Measurements from ENCODE around the gene BRD4.

DNA sequence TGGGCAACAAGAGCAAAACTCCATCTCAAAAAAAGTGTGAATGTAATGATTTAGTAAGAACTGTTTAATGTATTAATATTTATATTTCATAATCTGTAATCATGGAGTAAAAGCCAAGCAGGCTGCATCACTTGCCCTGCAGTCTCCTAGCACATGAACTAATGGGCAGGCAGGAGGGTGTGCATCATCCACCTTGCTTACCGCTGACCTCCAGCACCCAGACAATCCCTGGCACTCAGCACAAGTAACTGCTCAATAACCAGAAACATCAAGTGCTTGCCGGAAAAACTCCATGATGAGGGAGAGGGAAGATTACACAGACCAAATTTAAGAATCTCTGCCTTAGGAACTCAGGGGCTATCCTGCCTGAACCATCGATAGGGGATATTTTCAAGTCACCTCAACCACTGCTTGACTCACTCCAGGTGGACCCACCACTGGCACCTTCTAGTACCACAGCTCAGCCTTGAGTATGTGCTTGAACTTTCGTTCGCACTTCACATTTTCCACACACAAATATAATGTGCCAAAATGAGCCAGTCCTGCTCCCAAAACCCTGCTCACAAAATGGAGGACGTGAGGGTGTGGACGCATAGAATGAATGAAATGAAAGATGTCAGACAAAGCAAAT, 18.6 kb downstream of the BRD4 start:
- TF ChIP-seq, protein P1, sequence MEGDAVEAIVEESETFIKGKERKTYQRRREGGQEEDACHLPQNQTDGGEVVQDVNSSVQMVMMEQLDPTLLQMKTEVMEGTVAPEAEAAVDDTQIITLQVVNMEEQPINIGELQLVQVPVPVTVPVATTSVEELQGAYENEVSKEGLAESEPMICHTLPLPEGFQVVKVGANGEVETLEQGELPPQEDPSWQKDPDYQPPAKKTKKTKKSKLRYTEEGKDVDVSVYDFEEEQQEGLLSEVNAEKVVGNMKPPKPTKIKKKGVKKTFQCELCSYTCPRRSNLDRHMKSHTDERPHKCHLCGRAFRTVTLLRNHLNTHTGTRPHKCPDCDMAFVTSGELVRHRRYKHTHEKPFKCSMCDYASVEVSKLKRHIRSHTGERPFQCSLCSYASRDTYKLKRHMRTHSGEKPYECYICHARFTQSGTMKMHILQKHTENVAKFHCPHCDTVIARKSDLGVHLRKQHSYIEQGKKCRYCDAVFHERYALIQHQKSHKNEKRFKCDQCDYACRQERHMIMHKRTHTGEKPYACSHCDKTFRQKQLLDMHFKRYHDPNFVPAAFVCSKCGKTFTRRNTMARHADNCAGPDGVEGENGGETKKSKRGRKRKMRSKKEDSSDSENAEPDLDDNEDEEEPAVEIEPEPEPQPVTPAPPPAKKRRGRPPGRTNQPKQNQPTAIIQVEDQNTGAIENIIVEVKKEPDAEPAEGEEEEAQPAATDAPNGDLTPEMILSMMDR (conservative IDR thresholded peaks at IDR 0.05; ENCODE audit: low read depth in 2 of 2): no peak
- TF ChIP-seq NANOG (IDR thresholded peaks at IDR 0.05; ENCODE audit: borderline replicate concordance) (no peak), EZH2 (IDR thresholded peaks at IDR 0.05; ENCODE audit: low read depth, unreplicated experiment) (no peak), EZH2phosphoT487 (IDR thresholded peaks at IDR 0.05; ENCODE audit: unreplicated experiment) (no peak), JUNB (IDR thresholded peaks at IDR 0.05; ENCODE audit: unreplicated experiment) (no peak), POLR2AphosphoS5 (IDR thresholded peaks at IDR 0.05; ENCODE audit: low read depth) (no peak), ZNF331 (CRISPR knock-in tag; IDR thresholded peaks at IDR 0.05; ENCODE audit: low read depth) (no peak), CREB1 (CRISPR knock-in tag; IDR thresholded peaks at IDR 0.05; ENCODE audit: low read depth) (no peak), ZNF114 (CRISPR knock-in tag; IDR thresholded peaks at IDR 0.05) (no peak), STAT1 (IDR thresholded peaks at IDR 0.05; ENCODE audit: unreplicated experiment) (no peak)
- TF ChIP-seq, protein P2, sequence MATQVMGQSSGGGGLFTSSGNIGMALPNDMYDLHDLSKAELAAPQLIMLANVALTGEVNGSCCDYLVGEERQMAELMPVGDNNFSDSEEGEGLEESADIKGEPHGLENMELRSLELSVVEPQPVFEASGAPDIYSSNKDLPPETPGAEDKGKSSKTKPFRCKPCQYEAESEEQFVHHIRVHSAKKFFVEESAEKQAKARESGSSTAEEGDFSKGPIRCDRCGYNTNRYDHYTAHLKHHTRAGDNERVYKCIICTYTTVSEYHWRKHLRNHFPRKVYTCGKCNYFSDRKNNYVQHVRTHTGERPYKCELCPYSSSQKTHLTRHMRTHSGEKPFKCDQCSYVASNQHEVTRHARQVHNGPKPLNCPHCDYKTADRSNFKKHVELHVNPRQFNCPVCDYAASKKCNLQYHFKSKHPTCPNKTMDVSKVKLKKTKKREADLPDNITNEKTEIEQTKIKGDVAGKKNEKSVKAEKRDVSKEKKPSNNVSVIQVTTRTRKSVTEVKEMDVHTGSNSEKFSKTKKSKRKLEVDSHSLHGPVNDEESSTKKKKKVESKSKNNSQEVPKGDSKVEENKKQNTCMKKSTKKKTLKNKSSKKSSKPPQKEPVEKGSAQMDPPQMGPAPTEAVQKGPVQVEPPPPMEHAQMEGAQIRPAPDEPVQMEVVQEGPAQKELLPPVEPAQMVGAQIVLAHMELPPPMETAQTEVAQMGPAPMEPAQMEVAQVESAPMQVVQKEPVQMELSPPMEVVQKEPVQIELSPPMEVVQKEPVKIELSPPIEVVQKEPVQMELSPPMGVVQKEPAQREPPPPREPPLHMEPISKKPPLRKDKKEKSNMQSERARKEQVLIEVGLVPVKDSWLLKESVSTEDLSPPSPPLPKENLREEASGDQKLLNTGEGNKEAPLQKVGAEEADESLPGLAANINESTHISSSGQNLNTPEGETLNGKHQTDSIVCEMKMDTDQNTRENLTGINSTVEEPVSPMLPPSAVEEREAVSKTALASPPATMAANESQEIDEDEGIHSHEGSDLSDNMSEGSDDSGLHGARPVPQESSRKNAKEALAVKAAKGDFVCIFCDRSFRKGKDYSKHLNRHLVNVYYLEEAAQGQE (IDR thresholded peaks at IDR 0.05; ENCODE audit: unreplicated experiment): no peak
- TF ChIP-seq, protein P3, sequence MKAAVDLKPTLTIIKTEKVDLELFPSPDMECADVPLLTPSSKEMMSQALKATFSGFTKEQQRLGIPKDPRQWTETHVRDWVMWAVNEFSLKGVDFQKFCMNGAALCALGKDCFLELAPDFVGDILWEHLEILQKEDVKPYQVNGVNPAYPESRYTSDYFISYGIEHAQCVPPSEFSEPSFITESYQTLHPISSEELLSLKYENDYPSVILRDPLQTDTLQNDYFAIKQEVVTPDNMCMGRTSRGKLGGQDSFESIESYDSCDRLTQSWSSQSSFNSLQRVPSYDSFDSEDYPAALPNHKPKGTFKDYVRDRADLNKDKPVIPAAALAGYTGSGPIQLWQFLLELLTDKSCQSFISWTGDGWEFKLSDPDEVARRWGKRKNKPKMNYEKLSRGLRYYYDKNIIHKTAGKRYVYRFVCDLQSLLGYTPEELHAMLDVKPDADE (IDR thresholded peaks at IDR 0.05): no peak
- TF ChIP-seq, protein P4, sequence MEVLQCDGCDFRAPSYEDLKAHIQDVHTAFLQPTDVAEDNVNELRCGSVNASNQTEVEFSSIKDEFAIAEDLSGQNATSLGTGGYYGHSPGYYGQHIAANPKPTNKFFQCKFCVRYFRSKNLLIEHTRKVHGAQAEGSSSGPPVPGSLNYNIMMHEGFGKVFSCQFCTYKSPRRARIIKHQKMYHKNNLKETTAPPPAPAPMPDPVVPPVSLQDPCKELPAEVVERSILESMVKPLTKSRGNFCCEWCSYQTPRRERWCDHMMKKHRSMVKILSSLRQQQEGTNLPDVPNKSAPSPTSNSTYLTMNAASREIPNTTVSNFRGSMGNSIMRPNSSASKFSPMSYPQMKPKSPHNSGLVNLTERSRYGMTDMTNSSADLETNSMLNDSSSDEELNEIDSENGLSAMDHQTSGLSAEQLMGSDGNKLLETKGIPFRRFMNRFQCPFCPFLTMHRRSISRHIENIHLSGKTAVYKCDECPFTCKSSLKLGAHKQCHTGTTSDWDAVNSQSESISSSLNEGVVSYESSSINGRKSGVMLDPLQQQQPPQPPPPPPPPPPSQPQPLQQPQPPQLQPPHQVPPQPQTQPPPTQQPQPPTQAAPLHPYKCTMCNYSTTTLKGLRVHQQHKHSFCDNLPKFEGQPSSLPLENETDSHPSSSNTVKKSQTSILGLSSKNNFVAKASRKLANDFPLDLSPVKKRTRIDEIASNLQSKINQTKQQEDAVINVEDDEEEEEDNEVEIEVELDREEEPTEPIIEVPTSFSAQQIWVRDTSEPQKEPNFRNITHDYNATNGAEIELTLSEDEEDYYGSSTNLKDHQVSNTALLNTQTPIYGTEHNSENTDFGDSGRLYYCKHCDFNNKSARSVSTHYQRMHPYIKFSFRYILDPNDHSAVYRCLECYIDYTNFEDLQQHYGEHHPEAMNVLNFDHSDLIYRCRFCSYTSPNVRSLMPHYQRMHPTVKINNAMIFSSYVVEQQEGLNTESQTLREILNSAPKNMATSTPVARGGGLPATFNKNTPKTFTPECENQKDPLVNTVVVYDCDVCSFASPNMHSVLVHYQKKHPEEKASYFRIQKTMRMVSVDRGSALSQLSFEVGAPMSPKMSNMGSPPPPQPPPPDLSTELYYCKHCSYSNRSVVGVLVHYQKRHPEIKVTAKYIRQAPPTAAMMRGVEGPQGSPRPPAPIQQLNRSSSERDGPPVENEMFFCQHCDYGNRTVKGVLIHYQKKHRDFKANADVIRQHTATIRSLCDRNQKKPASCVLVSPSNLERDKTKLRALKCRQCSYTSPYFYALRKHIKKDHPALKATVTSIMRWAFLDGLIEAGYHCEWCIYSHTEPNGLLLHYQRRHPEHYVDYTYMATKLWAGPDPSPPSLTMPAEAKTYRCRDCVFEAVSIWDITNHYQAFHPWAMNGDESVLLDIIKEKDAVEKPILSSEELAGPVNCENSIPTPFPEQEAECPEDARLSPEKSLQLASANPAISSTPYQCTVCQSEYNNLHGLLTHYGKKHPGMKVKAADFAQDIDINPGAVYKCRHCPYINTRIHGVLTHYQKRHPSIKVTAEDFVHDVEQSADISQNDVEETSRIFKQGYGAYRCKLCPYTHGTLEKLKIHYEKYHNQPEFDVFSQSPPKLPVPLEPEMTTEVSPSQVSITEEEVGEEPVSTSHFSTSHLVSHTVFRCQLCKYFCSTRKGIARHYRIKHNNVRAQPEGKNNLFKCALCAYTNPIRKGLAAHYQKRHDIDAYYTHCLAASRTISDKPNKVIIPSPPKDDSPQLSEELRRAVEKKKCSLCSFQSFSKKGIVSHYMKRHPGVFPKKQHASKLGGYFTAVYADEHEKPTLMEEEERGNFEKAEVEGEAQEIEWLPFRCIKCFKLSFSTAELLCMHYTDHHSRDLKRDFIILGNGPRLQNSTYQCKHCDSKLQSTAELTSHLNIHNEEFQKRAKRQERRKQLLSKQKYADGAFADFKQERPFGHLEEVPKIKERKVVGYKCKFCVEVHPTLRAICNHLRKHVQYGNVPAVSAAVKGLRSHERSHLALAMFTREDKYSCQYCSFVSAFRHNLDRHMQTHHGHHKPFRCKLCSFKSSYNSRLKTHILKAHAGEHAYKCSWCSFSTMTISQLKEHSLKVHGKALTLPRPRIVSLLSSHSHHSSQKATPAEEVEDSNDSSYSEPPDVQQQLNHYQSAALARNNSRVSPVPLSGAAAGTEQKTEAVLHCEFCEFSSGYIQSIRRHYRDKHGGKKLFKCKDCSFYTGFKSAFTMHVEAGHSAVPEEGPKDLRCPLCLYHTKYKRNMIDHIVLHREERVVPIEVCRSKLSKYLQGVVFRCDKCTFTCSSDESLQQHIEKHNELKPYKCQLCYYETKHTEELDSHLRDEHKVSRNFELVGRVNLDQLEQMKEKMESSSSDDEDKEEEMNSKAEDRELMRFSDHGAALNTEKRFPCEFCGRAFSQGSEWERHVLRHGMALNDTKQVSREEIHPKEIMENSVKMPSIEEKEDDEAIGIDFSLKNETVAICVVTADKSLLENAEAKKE (CRISPR knock-in tag; IDR thresholded peaks at IDR 0.05): no peak
